Muscle layer of colon (tissue), 2 donors: ENCODE data around the gene TWIST2.

ENCODE experiments used
- H3K27ac ChIP-seq: one replicate; pipeline ENCODE4 v1.7.0; 2013; ENCODE audit warnings: low read depth, mild to moderate bottlenecking, low read length, moderate library complexity
- H3K27me3 ChIP-seq, 2 donors: one replicate each; pipeline ENCODE4 v1.7.0; 2013; ENCODE audit warnings: low read length in 2 of 2, mild to moderate bottlenecking in 2 of 2; ENCODE audit not compliant: insufficient read depth in 2 of 2, control insufficient read depth in 1 of 2
- H3K36me3 ChIP-seq: one replicate; pipeline ENCODE4 v1.7.0; 2013; ENCODE audit warnings: mild to moderate bottlenecking, low read length; ENCODE audit not compliant: insufficient read depth
- H3K4me1 ChIP-seq: one replicate; pipeline ENCODE4 v1.7.0; 2013; ENCODE audit warnings: mild to moderate bottlenecking, low read length; ENCODE audit not compliant: insufficient read depth
- H3K4me3 ChIP-seq, 2 donors: one replicate each; pipeline ENCODE4 v1.7.0; 2013; ENCODE audit warnings: low read length in 2 of 2, low read depth in 1 of 2, mild to moderate bottlenecking in 1 of 2, moderate library complexity in 1 of 2
- H3K9ac ChIP-seq: one replicate; pipeline ENCODE4 v1.7.0; 2013; ENCODE audit warnings: low read length
- H3K9me3 ChIP-seq: one replicate; pipeline ENCODE4 v1.7.0; 2013; ENCODE audit warnings: mild to moderate bottlenecking, low read length
- donor health status: abdominal sarcoma.
- donor health status: Adenocarcinoma of cecum.

Gene TWIST2

GRCh38 chr2:238904716-238905115 lies 56.8 kb downstream of the TWIST2 start:
- H3K27ac ChIP-seq = no peak overlapping the region
- H3K9ac ChIP-seq = no peak overlapping the region
- no peaks in the 10 kb centered on the region for H3K27me3 ChIP-seq
- no peaks in the 10 kb centered on the region for H3K36me3 ChIP-seq
- peaks cover 18% of the 10 kb centered on the region for H3K4me1 ChIP-seq
- H3K9me3 ChIP-seq = no peaks in the 10 kb centered on the region
- H3K4me3 ChIP-seq = no peak overlapping the region

- no peak overlapping the region for H3K27ac ChIP-seq
- no peaks in the 10 kb centered on the region for H3K36me3 ChIP-seq
- no peaks in the 10 kb centered on the region for H3K27me3 ChIP-seq
- peaks cover 16% of the 10 kb centered on the region for H3K4me1 ChIP-seq
- H3K9me3 ChIP-seq = no peaks in the 10 kb centered on the region
- H3K4me3 ChIP-seq = no peak overlapping the region
- H3K9ac ChIP-seq = no peak overlapping the region
Observed at GRCh38 chr2:238905224-238905623, 57.3 kb downstream of the TWIST2 start.

- no peak overlapping the region for H3K27ac ChIP-seq
- peaks cover 12% of the 10 kb centered on the region for H3K4me1 ChIP-seq
- no peaks in the 10 kb centered on the region for H3K9me3 ChIP-seq
Observed at GRCh38 chr2:238905644-238906043, 57.8 kb downstream of the TWIST2 start.

GRCh38 chr2:238906254-238906935 lies 58.5 kb downstream of the TWIST2 start:
- Histone ChIP-seq H3K4me1 (peaks cover 11% of the 10 kb centered on the region), H3K36me3 (peaks cover 2% of the 10 kb centered on the region), H3K27ac (no peak overlapping the region), H3K4me3 (no peak overlapping the region), H3K9ac (no peak overlapping the region), H3K9me3 (no peaks in the 10 kb centered on the region), H3K27me3 (no peaks in the 10 kb centered on the region)

More at GRCh38 chr2:238905644-238906043, 57.8 kb downstream of the TWIST2 start:
- Histone ChIP-seq H3K27me3 (no peaks in the 10 kb centered on the region), H3K9ac (no peak overlapping the region), H3K36me3 (no peaks in the 10 kb centered on the region), H3K4me3 (no peak overlapping the region)

GRCh38 chr2:238906936-238907716 lies 59.2 kb downstream of the TWIST2 start:
- Histone ChIP-seq H3K36me3 (peaks cover 7% of the 10 kb centered on the region), H3K4me1 (peaks cover 11% of the 10 kb centered on the region), H3K27me3 (no peaks in the 10 kb centered on the region), H3K4me3 (no peak overlapping the region), H3K9ac (no peak overlapping the region), H3K27ac (no peak overlapping the region), H3K9me3 (no peaks in the 10 kb centered on the region)

- Histone ChIP-seq H3K9me3 (no peaks in the 10 kb centered on the region), H3K9ac (no peak overlapping the region), H3K36me3 (peaks cover 7% of the 10 kb centered on the region), H3K4me1 (peaks cover 11% of the 10 kb centered on the region), H3K27me3 (no peaks in the 10 kb centered on the region), H3K27ac (no peak overlapping the region), H3K4me3 (no peak overlapping the region)
Observed at GRCh38 chr2:238907717-238908173, 59.9 kb downstream of the TWIST2 start.

- Histone ChIP-seq H3K4me3 (no peak overlapping the region), H3K27me3 (no peaks in the 10 kb centered on the region), H3K4me1 (peaks cover 11% of the 10 kb centered on the region), H3K9ac (no peak overlapping the region), H3K9me3 (no peaks in the 10 kb centered on the region), H3K27ac (no peak overlapping the region), H3K36me3 (peaks cover 7% of the 10 kb centered on the region)
Observed at GRCh38 chr2:238908960-238909951, 61.4 kb downstream of the TWIST2 start.

- Histone ChIP-seq H3K36me3 (peaks cover 7% of the 10 kb centered on the region), H3K4me1 (peaks cover 7% of the 10 kb centered on the region), H3K9me3 (no peaks in the 10 kb centered on the region), H3K27ac (no peak overlapping the region), H3K9ac (no peak overlapping the region), H3K4me3 (no peak overlapping the region), H3K27me3 (no peaks in the 10 kb centered on the region)
Observed at GRCh38 chr2:238910751-238911351, 63.0 kb downstream of the TWIST2 start.

GRCh38 chr2:238911376-238912227 lies 63.7 kb downstream of the TWIST2 start:
- H3K9ac ChIP-seq = no peak overlapping the region
- no peak overlapping the region for H3K27ac ChIP-seq
- peaks cover 7% of the 10 kb centered on the region for H3K4me1 ChIP-seq
- no peak overlapping the region for H3K4me3 ChIP-seq
- peaks cover 7% of the 10 kb centered on the region for H3K36me3 ChIP-seq
- H3K27me3 ChIP-seq = no peaks in the 10 kb centered on the region
- H3K9me3 ChIP-seq = no peaks in the 10 kb centered on the region

GRCh38 chr2:238912228-238912915 lies 64.5 kb downstream of the TWIST2 start:
- Histone ChIP-seq H3K9ac (no peak overlapping the region), H3K27me3 (no peaks in the 10 kb centered on the region), H3K4me1 (peaks cover 7% of the 10 kb centered on the region), H3K36me3 (peaks cover 7% of the 10 kb centered on the region), H3K9me3 (no peaks in the 10 kb centered on the region), H3K27ac (no peak overlapping the region), H3K4me3 (no peak overlapping the region)
